Endodermal cell (in vitro differentiated cells): ENCODE results near the gene TRMT112. TPM values are rescaled to one million over a fixed set of nuclear protein-coding genes. Genes with fewer than 3 reads are reported as not detected.

Experiments
- DNase-seq: peaks from one replicate; pipeline ENCODE4 v3.0.0-alpha.2; 2017
- H3K27ac ChIP-seq: 2 replicates; pipeline ENCODE4 v1.5.1; 2013; ENCODE audit warnings: mild to moderate bottlenecking, low read depth, low read length, moderate library complexity
- H3K27me3 ChIP-seq: 2 replicates; pipeline ENCODE4 v1.6.1; 2013; ENCODE audit warnings: mild to moderate bottlenecking, low read length, moderate library complexity; ENCODE audit not compliant: insufficient read depth, control insufficient read depth, poor library complexity, severe bottlenecking
- H3K36me3 ChIP-seq: 2 replicates; pipeline ENCODE4 v1.7.0; 2013; ENCODE audit warnings: mild to moderate bottlenecking, low read length, moderate library complexity; ENCODE audit not compliant: control insufficient read depth, insufficient read depth
- H3K4me1 ChIP-seq: one replicate; pipeline ENCODE4 v1.7.0; 2013; ENCODE audit warnings: low read length; ENCODE audit not compliant: control insufficient read depth, insufficient read depth
- H3K4me3 ChIP-seq: 2 replicates; pipeline ENCODE4 v1.5.1; 2013; ENCODE audit warnings: mild to moderate bottlenecking, low read length, moderate library complexity
- H3K9ac ChIP-seq: 2 replicates; pipeline ENCODE4 v1.6.1; 2013; ENCODE audit warnings: mild to moderate bottlenecking, low read length, moderate library complexity; ENCODE audit not compliant: poor library complexity, severe bottlenecking; ENCODE audit errors: extremely low read depth
- H3K9me3 ChIP-seq: 2 replicates; pipeline ENCODE4 v1.6.1; 2013; ENCODE audit warnings: mild to moderate bottlenecking, low read length, moderate library complexity; ENCODE audit not compliant: control insufficient read depth
- H3K27ac Mint-ChIP-seq: 2 replicates; pipeline ENCODE4 v1.8.0; 2020; ENCODE audit warnings: mixed read lengths
- H3K27me3 Mint-ChIP-seq: 2 replicates; pipeline ENCODE4 v1.8.0; 2021; ENCODE audit warnings: mild to moderate bottlenecking, mixed read lengths; ENCODE audit not compliant: insufficient read depth
- H3K36me3 Mint-ChIP-seq: 2 replicates; pipeline ENCODE4 v1.8.0; 2020; ENCODE audit warnings: low read depth, mixed read lengths
- H3K4me1 Mint-ChIP-seq: 2 replicates; pipeline ENCODE4 v1.8.0; 2020; ENCODE audit warnings: mixed read lengths
- H3K4me3 Mint-ChIP-seq: 2 replicates; pipeline ENCODE4 v1.8.0; 2020; ENCODE audit warnings: mild to moderate bottlenecking, moderate library complexity, mixed read lengths
- H3K9me3 Mint-ChIP-seq: 2 replicates; pipeline ENCODE4 v1.8.0; 2020; ENCODE audit warnings: mild to moderate bottlenecking, mixed read lengths
- WGBS, 2 experiments: methylation state at CpG; one replicate each; pipeline versions ENCODE4 v1.1.5 to v1.1.7; 2013; ENCODE audit warnings: missing lambda C conversion rate in 2 of 2, mixed read lengths in 1 of 2; ENCODE audit not compliant: insufficient coverage in 1 of 2, insufficient read length in 1 of 2; 5-methylcytosine and 5-hydroxymethylcytosine counted together
- total RNA-seq, 2 donors: library from RNA; stranded (reverse); fragmentation: NEBNext Ultra II Directional in 1 of 2; extraction: Animal tissue kit (Norgen Biotek cat#: 25700) in 1 of 2; gene quantifications; 2 replicates in 1 of 2; 3 replicates in 1 of 2; pipeline ENCODE4 v1.2.1, GENCODE V29; 2021
- TF ChIP-seq, protein P1 (sequence below): fragments of 200-600 bp; sonication (generic); conservative IDR thresholded peaks from 2 replicates; pipeline ENCODE4 v1.5.0; 2021; ENCODE audit warnings: antibody characterized with exemption, mild to moderate bottlenecking

Gene TRMT112
- total RNA-seq, 2 donors from 2014 or later = 265 to 352 TPM

DNA sequence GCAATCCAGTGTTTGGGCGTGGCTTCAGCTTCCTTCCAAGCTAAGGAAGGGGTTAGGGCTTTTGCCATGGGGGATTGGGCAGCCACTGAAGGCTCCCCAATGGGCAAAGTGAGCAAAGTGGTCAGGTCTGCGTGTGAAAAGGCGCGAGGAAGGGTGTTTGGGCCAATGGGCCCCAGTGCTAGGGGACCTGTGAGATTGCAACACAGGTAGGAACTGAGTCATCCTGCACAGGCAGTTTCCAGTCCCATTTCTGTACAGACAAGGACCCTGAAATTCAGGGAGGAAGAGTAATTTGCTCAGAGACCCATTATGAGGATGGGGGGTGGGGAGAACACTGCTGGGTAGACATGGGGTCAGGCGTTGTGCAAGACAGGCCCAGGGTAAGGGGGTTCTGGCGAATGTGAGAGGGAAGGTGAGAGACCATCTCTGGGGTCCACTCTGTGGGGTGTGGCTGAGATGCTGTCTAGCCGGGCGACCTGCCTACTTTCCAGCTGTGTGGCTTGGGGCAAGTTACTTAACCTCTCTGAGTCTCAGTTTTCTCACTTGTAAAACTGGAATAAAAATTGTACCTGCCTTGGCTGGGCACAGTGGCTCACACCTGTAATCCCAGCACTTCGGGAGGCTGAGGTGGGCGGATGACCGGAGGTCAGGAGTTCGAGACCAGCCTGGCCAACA is 30.0 kb upstream of the TRMT112 start:
- Mint-ChIP-seq H3K27me3 (no peaks in the 10 kb centered on the region), H3K4me3 (no peak overlapping the region), H3K27ac (no peak overlapping the region), H3K36me3 (peaks cover 3% of the 10 kb centered on the region), H3K4me1 (no peaks in the 10 kb centered on the region), H3K9me3 (no peaks in the 10 kb centered on the region)
- Histone ChIP-seq H3K27me3 (no peaks in the 10 kb centered on the region), H3K9ac (no peak overlapping the region), H3K4me1 (no peaks in the 10 kb centered on the region), H3K9me3 (no peaks in the 10 kb centered on the region), H3K4me3 (no peak overlapping the region), H3K36me3 (no peaks in the 10 kb centered on the region), H3K27ac (no peak overlapping the region)
- TF ChIP-seq, protein P1, sequence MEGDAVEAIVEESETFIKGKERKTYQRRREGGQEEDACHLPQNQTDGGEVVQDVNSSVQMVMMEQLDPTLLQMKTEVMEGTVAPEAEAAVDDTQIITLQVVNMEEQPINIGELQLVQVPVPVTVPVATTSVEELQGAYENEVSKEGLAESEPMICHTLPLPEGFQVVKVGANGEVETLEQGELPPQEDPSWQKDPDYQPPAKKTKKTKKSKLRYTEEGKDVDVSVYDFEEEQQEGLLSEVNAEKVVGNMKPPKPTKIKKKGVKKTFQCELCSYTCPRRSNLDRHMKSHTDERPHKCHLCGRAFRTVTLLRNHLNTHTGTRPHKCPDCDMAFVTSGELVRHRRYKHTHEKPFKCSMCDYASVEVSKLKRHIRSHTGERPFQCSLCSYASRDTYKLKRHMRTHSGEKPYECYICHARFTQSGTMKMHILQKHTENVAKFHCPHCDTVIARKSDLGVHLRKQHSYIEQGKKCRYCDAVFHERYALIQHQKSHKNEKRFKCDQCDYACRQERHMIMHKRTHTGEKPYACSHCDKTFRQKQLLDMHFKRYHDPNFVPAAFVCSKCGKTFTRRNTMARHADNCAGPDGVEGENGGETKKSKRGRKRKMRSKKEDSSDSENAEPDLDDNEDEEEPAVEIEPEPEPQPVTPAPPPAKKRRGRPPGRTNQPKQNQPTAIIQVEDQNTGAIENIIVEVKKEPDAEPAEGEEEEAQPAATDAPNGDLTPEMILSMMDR = no peak
- DNase-seq = no peak
- WGBS, 2 experiments = 75 to 80% methylated on average over 9 to 12 of the region's 12 CpGs

DNA sequence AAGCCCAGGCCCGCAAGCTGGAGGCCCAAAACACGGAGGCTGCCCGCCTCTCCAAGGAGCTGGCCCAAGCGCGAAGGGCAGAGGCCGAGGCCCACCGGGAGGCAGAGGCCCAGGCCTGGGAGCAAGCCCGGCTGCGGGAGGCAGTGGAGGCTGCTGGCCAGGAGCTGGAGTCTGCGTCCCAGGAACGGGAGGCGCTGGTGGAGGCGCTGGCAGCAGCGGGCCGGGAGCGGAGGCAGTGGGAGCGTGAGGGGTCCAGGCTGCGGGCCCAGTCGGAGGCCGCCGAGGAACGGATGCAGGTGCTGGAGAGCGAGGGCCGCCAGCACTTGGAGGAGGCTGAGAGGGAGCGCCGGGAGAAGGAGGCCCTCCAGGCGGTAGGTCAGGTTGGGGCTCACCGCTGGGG is 27.4 kb upstream of the TRMT112 start:
- Histone ChIP-seq H3K4me1 (no peaks in the 10 kb centered on the region), H3K36me3 (no peaks in the 10 kb centered on the region), H3K9me3 (no peaks in the 10 kb centered on the region), H3K4me3 (no peak overlapping the region), H3K27ac (no peak overlapping the region), H3K9ac (no peak overlapping the region), H3K27me3 (no peaks in the 10 kb centered on the region)
- no peak overlapping the region for H3K27ac Mint-ChIP-seq
- H3K9me3 Mint-ChIP-seq = no peaks in the 10 kb centered on the region
- TF ChIP-seq, protein P1 = no peak
- 94 to 97% methylated on average over 18 to 28 of the region's 28 CpGs for WGBS, 2 experiments
- peaks cover 3% of the 10 kb centered on the region for H3K27me3 Mint-ChIP-seq
- peaks cover 7% of the 10 kb centered on the region for H3K4me1 Mint-ChIP-seq
- H3K36me3 Mint-ChIP-seq = peaks cover 3% of the 10 kb centered on the region
- DNase-seq = no peak
- no peak overlapping the region for H3K4me3 Mint-ChIP-seq

- Histone ChIP-seq H3K9ac (no peak overlapping the region), H3K27ac (no peak overlapping the region)
These were observed 26.6 kb upstream of the TRMT112 start for GRCh38 chr11:64343767-64344559.

More at GRCh38 chr11:64343767-64344559, 26.6 kb upstream of the TRMT112 start:
- peak; percentile 85 for DNase-seq
- Histone ChIP-seq H3K4me1 (no peaks in the 10 kb centered on the region), H3K27me3 (no peaks in the 10 kb centered on the region), H3K4me3 (no peak overlapping the region), H3K36me3 (no peaks in the 10 kb centered on the region), H3K9me3 (no peaks in the 10 kb centered on the region)
- Mint-ChIP-seq H3K4me1 (peaks cover 7% of the 10 kb centered on the region), H3K4me3 (no peak overlapping the region), H3K36me3 (peaks cover 3% of the 10 kb centered on the region), H3K9me3 (no peaks in the 10 kb centered on the region), H3K27me3 (peaks cover 12% of the 10 kb centered on the region), H3K27ac (no peak overlapping the region)
- TF ChIP-seq, protein P1 = peak; percentile 70
- 83 to 88% methylated on average over 7 to 18 of the region's 18 CpGs for WGBS, 2 experiments
